DMS153 treated with DMSO at 0.1 percent for 48 hours (cell line): Measurements from ENCODE around the gene EAF1.
"Not testable (repeated sequence)": the region's sequence is repeated elsewhere in the genome, so short reads cannot be mapped to it uniquely, and the experiment has no call there.

Experiments used
- DNase-seq: peaks from one replicate; lab custom pipeline; 2025; ENCODE audit not compliant: unreplicated experiment; lab: John Stamatoyannopoulos, UW

EAF1 gene

GRCh38 chr3:15405448-15406050, 21.8 kb upstream of the EAF1 start:
- peak; percentile 6 for DNase-seq

- no peak for DNase-seq
Observed at GRCh38 chr3:15409239-15409638, 18.2 kb upstream of the EAF1 start.

GRCh38 chr3:15409774-15410173, 17.6 kb upstream of the EAF1 start:
- no peak for DNase-seq

- not testable (repeated sequence) for DNase-seq
Observed at GRCh38 chr3:15410966-15411365, 16.4 kb upstream of the EAF1 start.

- DNase-seq = no peak
Observed at GRCh38 chr3:15420871-15421270, 6.5 kb upstream of the EAF1 start.

GRCh38 chr3:15426579-15427118, 749 bp upstream of the EAF1 start:
- DNase-seq = no peak

- no peak for DNase-seq
Observed at GRCh38 chr3:15427981-15428380, 583 bp downstream of the EAF1 start.

GRCh38 chr3:15428539-15428938, 1.1 kb downstream of the EAF1 start:
- DNase-seq = no peak

- no peak for DNase-seq
Observed at GRCh38 chr3:15429080-15429479, 1.7 kb downstream of the EAF1 start.

GRCh38 chr3:15430624-15431023, 3.2 kb downstream of the EAF1 start:
- no peak for DNase-seq

- no peak for DNase-seq
Observed at GRCh38 chr3:15431256-15431837, 3.9 kb downstream of the EAF1 start.

- no peak for DNase-seq
Observed at GRCh38 chr3:15433531-15433930, 6.1 kb downstream of the EAF1 start.

- DNase-seq = no peak
Observed at GRCh38 chr3:15434756-15435155, 7.4 kb downstream of the EAF1 start.

GRCh38 chr3:15436246-15436645, 8.8 kb downstream of the EAF1 start:
- no peak for DNase-seq

GRCh38 chr3:15438983-15439382, 11.6 kb downstream of the EAF1 start:
- DNase-seq = no peak

- DNase-seq = no peak
Observed at GRCh38 chr3:15439476-15439875, 12.1 kb downstream of the EAF1 start.

- DNase-seq = no peak
Observed at GRCh38 chr3:15440891-15441290, 13.5 kb downstream of the EAF1 start.

GRCh38 chr3:15443826-15444524, 16.6 kb downstream of the EAF1 start:
- DNase-seq = no peak

GRCh38 chr3:15449489-15450224, 22.3 kb downstream of the EAF1 start:
- no peak for DNase-seq

- no peak for DNase-seq
Observed at GRCh38 chr3:15450438-15451215, 23.2 kb downstream of the EAF1 start.
